ENCODE results near the gene CERT1. TPM values are rescaled to one million over a fixed set of nuclear protein-coding genes. Genes with fewer than 3 reads are reported as not detected.

The CERT1 gene
- total RNA-seq, 1 experiment from 2014 or later, result 50.2 TPM

- DNase-seq, result no peak
- Histone ChIP-seq H3T11ph (ENCODE audit: low read length) (no peak overlapping the region), H3K23me2 (ENCODE audit: insufficient read length, low read depth, low read length, poor library complexity, severe bottlenecking) (no peaks in the 10 kb centered on the region), H3K79me2 (ENCODE audit: insufficient read depth, low read length) (peaks cover 3% of the 10 kb centered on the region; the same call in 1 of the 2 replicates), H2BK5ac (ENCODE audit: insufficient read length, low read length) (no peak overlapping the region), H2AK5ac (ENCODE audit: insufficient read length, low read length) (no peak overlapping the region), H3K4me2 (ENCODE audit: insufficient read depth, insufficient read length, low read length) (no peak overlapping the region), H3K27me3 (ENCODE audit: insufficient read depth, low read length) (no peaks in the 10 kb centered on the region), H4K8ac (replicated peaks; ENCODE audit: insufficient read length, low read depth, low read length) (no peak overlapping the region), H3K27ac (ENCODE audit: insufficient read length, low read depth, low read length) (no peak overlapping the region), H2AFZ (ENCODE audit: low read length) (no peak overlapping the region), H4K5ac (ENCODE audit: insufficient read length, low read depth, low read length) (no peak overlapping the region), H3K23ac (ENCODE audit: insufficient read length, low read depth, low read length) (no peak overlapping the region), H2BK15ac (ENCODE audit: low read depth, low read length) (no peak overlapping the region), H3K4me1 (ENCODE audit: insufficient read depth, low read length) (peaks cover 5% of the 10 kb centered on the region), H4K91ac (ENCODE audit: insufficient read length, low read depth, low read length) (no peak overlapping the region), H3K18ac (ENCODE audit: insufficient read length, low read depth, low read length) (no peak overlapping the region), H2BK120ac (ENCODE audit: low read depth, low read length, poor library complexity, severe bottlenecking) (no peak overlapping the region), H4K20me1 (ENCODE audit: control insufficient read depth, insufficient read depth, insufficient read length) (no peaks in the 10 kb centered on the region), H2BK12ac (ENCODE audit: insufficient read length, low read depth, low read length) (no peak overlapping the region), H3K4ac (ENCODE audit: low read depth, low read length) (no peak overlapping the region), H3K14ac (ENCODE audit: insufficient read depth, low read length) (no peak overlapping the region), H3K9me3 (ENCODE audit: control insufficient read depth, low read depth, low read length) (no peaks in the 10 kb centered on the region), H3K9ac (ENCODE audit: extremely low read depth, insufficient read length, low read length) (no peak overlapping the region), H3K56ac (ENCODE audit: insufficient read length, low read depth, low read length) (no peak overlapping the region), H3K79me1 (ENCODE audit: insufficient read depth, low read depth, low read length, poor library complexity, severe bottlenecking) (no peaks in the 10 kb centered on the region), H2BK20ac (ENCODE audit: low read depth, low read length, poor library complexity, severe bottlenecking) (no peak overlapping the region)
- Mint-ChIP-seq H3K36me3 (ENCODE audit: insufficient read depth in 1 of 3, low read depth in 3 of 3) (peaks cover 0 to 16% (median 12%) of the 10 kb centered on the region in 3 experiments; a peak in 5 of 7 replicates), H3K4me1 (peaks cover 33 to 40% of the 10 kb centered on the region in 2 experiments), H3K4me3 (no peak overlapping the region), H3K27ac (no peak overlapping the region), H3K9me3 (peaks cover 0 to 10% of the 10 kb centered on the region in 2 experiments; a peak in 2 of 5 replicates), H3K27me3 (ENCODE audit: low read depth) (no peaks in the 10 kb centered on the region)
- TF ChIP-seq, protein P1, sequence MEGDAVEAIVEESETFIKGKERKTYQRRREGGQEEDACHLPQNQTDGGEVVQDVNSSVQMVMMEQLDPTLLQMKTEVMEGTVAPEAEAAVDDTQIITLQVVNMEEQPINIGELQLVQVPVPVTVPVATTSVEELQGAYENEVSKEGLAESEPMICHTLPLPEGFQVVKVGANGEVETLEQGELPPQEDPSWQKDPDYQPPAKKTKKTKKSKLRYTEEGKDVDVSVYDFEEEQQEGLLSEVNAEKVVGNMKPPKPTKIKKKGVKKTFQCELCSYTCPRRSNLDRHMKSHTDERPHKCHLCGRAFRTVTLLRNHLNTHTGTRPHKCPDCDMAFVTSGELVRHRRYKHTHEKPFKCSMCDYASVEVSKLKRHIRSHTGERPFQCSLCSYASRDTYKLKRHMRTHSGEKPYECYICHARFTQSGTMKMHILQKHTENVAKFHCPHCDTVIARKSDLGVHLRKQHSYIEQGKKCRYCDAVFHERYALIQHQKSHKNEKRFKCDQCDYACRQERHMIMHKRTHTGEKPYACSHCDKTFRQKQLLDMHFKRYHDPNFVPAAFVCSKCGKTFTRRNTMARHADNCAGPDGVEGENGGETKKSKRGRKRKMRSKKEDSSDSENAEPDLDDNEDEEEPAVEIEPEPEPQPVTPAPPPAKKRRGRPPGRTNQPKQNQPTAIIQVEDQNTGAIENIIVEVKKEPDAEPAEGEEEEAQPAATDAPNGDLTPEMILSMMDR (conservative IDR thresholded peaks at IDR 0.05), result no peak
- WGBS (ENCODE audit: extremely low coverage, insufficient read length, low lambda C conversion rate), result no CpG with 5 or more reads among the region's 2 CpGs
These were observed 40.2 kb downstream of the CERT1 start for GRCh38 chr5:75471193-75471592.

All from H9 (cell line).